IPS-15b (cell line): ENCODE results near the gene WDR83.
"Not testable (repeated sequence)": the region's sequence is repeated elsewhere in the genome, so short reads cannot be mapped to it uniquely, and the experiment has no call there.

Experiments used
- H3K27me3 ChIP-seq: one replicate; pipeline ENCODE4 v1.6.1; 2013; ENCODE audit warnings: low read length; ENCODE audit not compliant: control insufficient read depth, insufficient read depth
- H3K36me3 ChIP-seq: one replicate; pipeline ENCODE4 v1.6.1; 2013; ENCODE audit warnings: low read length; ENCODE audit not compliant: control insufficient read depth, insufficient read depth
- H3K4me1 ChIP-seq: one replicate; pipeline ENCODE4 v1.6.1; 2013; ENCODE audit warnings: mild to moderate bottlenecking, low read length; ENCODE audit not compliant: control insufficient read depth, insufficient read depth
- H3K4me3 ChIP-seq: one replicate; pipeline ENCODE4 v1.5.1; 2013; ENCODE audit warnings: low read depth, low read length
- H3K9ac ChIP-seq: one replicate; pipeline ENCODE4 v1.6.1; 2013; ENCODE audit warnings: low read depth, mild to moderate bottlenecking, low read length
- H3K9me3 ChIP-seq: one replicate; pipeline ENCODE4 v1.6.1; 2013; ENCODE audit warnings: mild to moderate bottlenecking, low read length; ENCODE audit not compliant: control insufficient read depth, insufficient read depth

Gene WDR83

GRCh38 chr19:12706332-12706718 lies 39.7 kb downstream of the WDR83 start:
- no peaks in the 10 kb centered on the region for H3K9me3 ChIP-seq
- no peak overlapping the region for H3K9ac ChIP-seq
- no peaks in the 10 kb centered on the region for H3K4me1 ChIP-seq
- H3K27me3 ChIP-seq: no peaks in the 10 kb centered on the region
- peaks cover 67% of the 10 kb centered on the region for H3K36me3 ChIP-seq
- H3K4me3 ChIP-seq: no peak overlapping the region

GRCh38 chr19:12708641-12709040 lies 42.0 kb downstream of the WDR83 start:
- H3K4me1 ChIP-seq: no peaks in the 10 kb centered on the region
- no peaks in the 10 kb centered on the region for H3K27me3 ChIP-seq
- peaks cover 60% of the 10 kb centered on the region for H3K36me3 ChIP-seq
- no peak overlapping the region for H3K9ac ChIP-seq
- H3K9me3 ChIP-seq: no peaks in the 10 kb centered on the region
- no peak overlapping the region for H3K4me3 ChIP-seq

GRCh38 chr19:12711187-12711586 lies 44.6 kb downstream of the WDR83 start:
- Histone ChIP-seq H3K4me3 (no peak overlapping the region), H3K27me3 (no peaks in the 10 kb centered on the region), H3K9me3 (no peaks in the 10 kb centered on the region), H3K9ac (no peak overlapping the region), H3K36me3 (peaks cover 65% of the 10 kb centered on the region), H3K4me1 (no peaks in the 10 kb centered on the region)

DNA sequence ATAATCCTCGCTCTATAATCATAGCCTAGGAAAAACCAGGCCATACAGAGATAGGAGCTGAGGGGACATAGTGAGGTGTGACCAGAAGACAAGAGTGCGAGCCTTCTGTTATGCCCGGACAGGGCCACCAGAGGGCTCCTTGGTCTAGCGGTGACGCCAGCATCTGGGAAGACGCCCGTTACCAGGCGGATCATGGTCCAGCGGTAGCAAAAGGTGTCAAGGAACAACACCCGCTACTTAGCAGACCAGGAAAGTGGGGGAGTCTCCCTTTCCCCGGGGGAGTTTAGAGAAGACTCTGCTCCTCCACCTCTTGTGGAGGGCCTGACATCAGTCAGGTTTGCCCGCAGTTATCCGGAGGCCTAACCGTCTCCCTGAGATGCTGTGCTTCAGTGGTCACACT lies 45.5 kb downstream of the WDR83 start:
- H3K36me3 ChIP-seq: peaks cover 57% of the 10 kb centered on the region
- not testable (repeated sequence) for H3K4me1 ChIP-seq, H3K9me3 ChIP-seq, H3K4me3 ChIP-seq, H3K27me3 ChIP-seq, H3K9ac ChIP-seq

DNA sequence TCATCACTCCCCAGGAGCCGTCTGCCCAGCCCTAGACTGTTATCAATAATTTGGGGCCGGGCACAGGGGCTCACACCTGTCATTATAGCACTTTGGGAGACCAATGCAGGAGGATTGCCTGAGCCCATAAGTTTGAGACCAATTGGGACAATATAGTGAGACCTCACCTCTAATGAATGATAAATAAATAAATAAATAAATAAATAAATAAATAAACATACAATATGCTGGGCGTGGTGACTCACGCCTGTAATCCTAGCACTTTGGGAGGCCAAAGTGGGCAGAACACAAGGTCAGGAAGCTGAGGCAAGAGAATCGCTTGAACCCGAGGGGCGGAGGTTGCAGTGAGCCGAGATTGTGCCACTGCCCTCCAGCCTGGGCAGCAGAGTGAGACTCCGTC lies 46.7 kb downstream of the WDR83 start:
- not testable (repeated sequence) for H3K4me3 ChIP-seq, H3K27me3 ChIP-seq, H3K9ac ChIP-seq, H3K4me1 ChIP-seq, H3K9me3 ChIP-seq
- H3K36me3 ChIP-seq: peaks cover 50% of the 10 kb centered on the region

DNA sequence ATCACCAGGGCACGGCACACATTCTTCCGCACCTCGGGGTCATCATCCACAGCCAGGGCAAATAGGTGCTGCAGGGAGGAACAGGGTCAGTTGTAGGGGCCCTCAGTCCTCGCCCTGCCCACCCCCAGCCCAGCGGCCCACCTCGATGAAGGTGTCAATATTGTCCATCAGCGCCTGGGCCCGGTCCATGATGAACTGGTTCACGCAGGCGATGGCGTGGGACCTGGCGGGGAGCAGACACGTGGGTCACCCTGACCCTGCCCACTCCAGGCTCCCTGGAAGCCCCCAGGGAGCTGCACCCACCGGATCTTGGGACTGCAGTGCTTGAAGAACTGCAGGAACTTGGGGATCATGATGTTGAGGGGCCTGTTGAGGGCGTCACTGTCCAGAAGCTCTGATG lies 48.5 kb downstream of the WDR83 start:
- no peak overlapping the region for H3K9ac ChIP-seq
- no peaks in the 10 kb centered on the region for H3K27me3 ChIP-seq
- no peaks in the 10 kb centered on the region for H3K4me1 ChIP-seq
- H3K4me3 ChIP-seq: no peak overlapping the region
- H3K36me3 ChIP-seq: peaks cover 49% of the 10 kb centered on the region
- H3K9me3 ChIP-seq: no peaks in the 10 kb centered on the region

DNA sequence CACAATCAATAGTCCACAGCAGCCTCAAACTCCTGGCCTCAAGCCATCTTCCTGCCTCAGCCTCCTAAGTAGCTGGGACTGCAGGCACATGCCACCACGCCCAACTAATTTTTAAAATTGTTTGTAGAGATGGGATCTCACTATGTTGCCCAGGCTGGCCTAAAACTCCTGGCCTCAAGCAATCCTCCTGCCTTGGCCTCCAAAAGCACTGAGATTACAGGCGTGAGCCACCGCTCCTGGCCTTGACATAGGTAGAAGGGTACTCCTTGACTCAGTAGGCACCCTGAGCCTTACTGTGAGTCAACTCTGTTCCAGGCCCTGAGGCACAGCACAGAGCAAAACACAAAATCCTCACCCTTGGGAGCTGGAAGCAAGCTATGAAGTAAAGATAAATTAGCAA lies 49.3 kb downstream of the WDR83 start:
- H3K36me3 ChIP-seq: peaks cover 41% of the 10 kb centered on the region
- no peaks in the 10 kb centered on the region for H3K9me3 ChIP-seq
- H3K4me3 ChIP-seq: no peak overlapping the region
- no peaks in the 10 kb centered on the region for H3K27me3 ChIP-seq
- no peak overlapping the region for H3K9ac ChIP-seq
- H3K4me1 ChIP-seq: no peaks in the 10 kb centered on the region

- Histone ChIP-seq H3K36me3 (peaks cover 17% of the 10 kb centered on the region), H3K9ac (peak overlapping the region; percentile 50), H3K27me3 (no peaks in the 10 kb centered on the region), H3K9me3 (no peaks in the 10 kb centered on the region), H3K4me3 (peak overlapping the region; percentile 84), H3K4me1 (no peaks in the 10 kb centered on the region)
These were observed 53.7 kb downstream of the WDR83 start for GRCh38 chr19:12720296-12720695.

DNA sequence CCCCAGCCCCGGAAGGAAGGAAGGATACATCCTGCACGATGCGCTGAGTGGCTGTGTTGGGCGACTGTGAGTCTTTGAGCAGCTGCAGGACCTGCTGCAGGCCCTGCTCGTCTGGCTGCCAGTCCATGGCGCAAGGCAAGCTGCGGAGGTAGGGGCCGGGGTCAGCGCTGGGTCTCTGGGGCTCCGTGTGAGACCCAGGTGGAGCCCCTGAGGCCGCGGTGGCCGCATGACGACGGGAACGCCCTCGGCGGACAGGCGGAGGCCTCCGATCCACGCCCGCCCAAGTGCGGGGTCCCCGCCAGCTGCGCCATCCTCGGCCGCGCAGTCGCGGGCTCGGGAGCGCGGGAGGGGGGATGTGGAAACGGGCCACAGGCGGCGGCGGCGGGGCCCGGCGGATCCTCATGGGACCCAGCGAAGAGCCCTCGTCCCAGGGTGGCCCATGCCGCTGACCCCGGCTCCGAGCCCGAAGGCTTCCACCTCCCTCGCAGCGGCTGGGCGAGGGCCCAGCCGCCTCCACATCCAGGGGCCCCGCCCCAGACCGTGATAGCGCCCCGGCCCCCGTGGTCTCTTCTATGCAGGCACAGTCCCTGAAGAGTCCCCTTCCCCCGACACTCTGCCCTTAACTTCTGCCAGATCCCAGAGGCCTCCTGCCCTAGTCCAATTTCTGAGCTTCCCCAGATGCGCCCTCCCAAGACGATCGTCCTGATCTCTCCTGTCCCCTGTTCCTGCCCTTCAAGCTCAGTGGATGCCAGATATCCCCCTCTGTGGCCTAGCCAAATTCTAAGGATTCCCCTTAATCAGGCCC lies 54.4 kb downstream of the WDR83 start:
- H3K4me3 ChIP-seq: peak overlapping the region; percentile 84

GRCh38 chr19:12721656-12722565 lies 55.3 kb downstream of the WDR83 start:
- Histone ChIP-seq H3K36me3 (peaks cover 9% of the 10 kb centered on the region), H3K9ac (peak overlapping the region; percentile 50), H3K9me3 (no peaks in the 10 kb centered on the region), H3K27me3 (no peaks in the 10 kb centered on the region), H3K4me1 (peaks cover 5% of the 10 kb centered on the region), H3K4me3 (peak overlapping the region; percentile 84)

More for the DNA sequence above, 54.4 kb downstream of the WDR83 start:
- no peaks in the 10 kb centered on the region for H3K27me3 ChIP-seq
- no peaks in the 10 kb centered on the region for H3K4me1 ChIP-seq
- H3K9ac ChIP-seq: peak overlapping the region; percentile 50
- H3K9me3 ChIP-seq: no peaks in the 10 kb centered on the region
- H3K36me3 ChIP-seq: peaks cover 10% of the 10 kb centered on the region

DNA sequence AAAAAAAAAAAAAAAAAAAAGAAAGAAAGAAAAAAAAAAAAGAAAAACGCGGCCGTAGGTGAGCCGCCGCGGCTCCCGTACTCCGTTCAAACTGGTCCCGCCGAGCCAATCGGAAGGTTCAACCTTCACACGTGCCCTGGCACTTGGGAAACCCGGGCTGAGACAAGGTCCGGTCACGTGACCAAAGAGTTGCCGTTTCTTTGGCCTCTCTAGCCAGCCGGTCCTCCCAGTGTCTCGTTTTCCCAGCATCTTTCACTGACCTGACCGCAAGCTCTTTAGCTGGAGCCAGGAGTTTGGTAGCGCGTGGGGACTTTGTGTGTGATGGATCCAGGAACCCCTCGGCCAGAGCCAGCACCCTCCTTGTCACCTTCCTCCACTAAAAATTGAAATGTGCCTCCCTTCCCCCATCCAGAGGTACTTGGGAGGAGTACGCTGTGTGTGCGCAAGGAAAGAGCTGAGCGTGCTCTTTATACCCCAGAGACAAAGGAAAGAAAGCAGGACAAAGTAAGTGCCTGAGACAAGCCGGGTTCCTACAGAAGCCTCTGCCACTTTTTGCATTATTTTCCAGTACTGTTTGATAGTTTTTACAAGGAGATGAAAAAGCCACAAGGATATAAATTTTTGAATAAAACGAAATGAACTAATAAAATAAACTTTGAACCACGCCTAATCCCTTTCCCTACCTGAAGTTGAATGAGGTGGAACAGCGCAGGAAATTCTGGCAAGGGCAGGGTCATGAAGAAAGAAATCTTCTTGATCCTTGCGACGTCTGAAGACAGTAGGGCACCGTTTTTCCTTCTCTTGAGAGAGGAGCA lies 56.2 kb downstream of the WDR83 start:
- Histone ChIP-seq H3K27me3 (no peaks in the 10 kb centered on the region), H3K9ac (peak overlapping the region; percentile 66), H3K9me3 (no peaks in the 10 kb centered on the region), H3K4me3 (peak overlapping the region; percentile 84), H3K36me3 (peaks cover 9% of the 10 kb centered on the region), H3K4me1 (peaks cover 5% of the 10 kb centered on the region)
